Naive thymus-derived CD4-positive, alpha-beta T cell (primary cell): ENCODE data around the gene MYLK4. TPM values are rescaled to one million over a fixed set of nuclear protein-coding genes. Genes with fewer than 3 reads are reported as not detected.

Experiments used
- ATAC-seq: fragments of 150-1000 bp; cut with Tn5 transposase; 2 replicates; pipeline ENCODE4 v1.10.0; 2021; ENCODE audit warnings: mild to moderate bottlenecking, moderate library complexity
- CTCF ChIA-PET: fragments of 350-600 bp; sonication (Branson Sonifier 250); formaldehyde crosslinking; loops from one replicate; lab custom pipeline; 2021; ENCODE audit warnings: antibody characterized with exemption; lab: Charles Lee
- POLR2A ChIA-PET: fragments of 350-600 bp; sonication (Branson Sonifier 250); formaldehyde crosslinking; loops from one replicate; lab custom pipeline; 2021; ENCODE audit warnings: antibody characterized with exemption, inconsistent platforms; lab: Charles Lee
- DNase-seq, 9 donors: peaks; one replicate each; pipeline versions ENCODE4 v3.0.0 to v3.0.0-alpha.2; 2020 to 2022; ENCODE audit warnings: mixed read lengths in 1 of 9
- H3K27ac ChIP-seq: one replicate; pipeline ENCODE4 v1.7.0; 2013; ENCODE audit warnings: mild to moderate bottlenecking, low read depth, low read length, moderate library complexity
- H3K27me3 ChIP-seq, 2 donors: one replicate each; pipeline ENCODE4 v1.7.0; 2013; ENCODE audit warnings: low read length in 2 of 2, mild to moderate bottlenecking in 2 of 2, moderate library complexity in 2 of 2; ENCODE audit not compliant: control insufficient read depth in 2 of 2, insufficient read depth in 2 of 2
- H3K36me3 ChIP-seq, 3 experiments: 1 replicate in 2 of 3; 2 replicates in 1 of 3; pipeline ENCODE4 v1.7.0; 2013; ENCODE audit warnings: low read length in 3 of 3, mild to moderate bottlenecking in 3 of 3, moderate library complexity in 1 of 3; ENCODE audit not compliant: insufficient read depth in 3 of 3, control insufficient read depth in 2 of 3
- H3K4me1 ChIP-seq, 2 donors: one replicate each; pipeline ENCODE4 v1.7.0; 2013; ENCODE audit warnings: low read length in 2 of 2, mild to moderate bottlenecking in 2 of 2, moderate library complexity in 1 of 2; ENCODE audit not compliant: control insufficient read depth in 2 of 2, insufficient read depth in 2 of 2
- H3K4me3 ChIP-seq: 2 replicates; pipeline ENCODE4 v1.7.0; 2013; ENCODE audit warnings: mild to moderate bottlenecking, low read length
- H3K9me3 ChIP-seq, 3 experiments: 1 replicate in 2 of 3; 2 replicates in 1 of 3; pipeline ENCODE4 v1.7.0; 2013; ENCODE audit warnings: low read length in 3 of 3; ENCODE audit not compliant: control insufficient read depth in 2 of 3
- H3K27ac Mint-ChIP-seq, 9 donors: one replicate each; pipeline ENCODE4 v1.8.0; 2020 to 2022; ENCODE audit warnings: mixed read lengths in 9 of 9, mild to moderate bottlenecking in 8 of 9, moderate library complexity in 5 of 9, inconsistent platforms in 2 of 9
- H3K27me3 Mint-ChIP-seq, 5 donors: one replicate each; pipeline ENCODE4 v1.8.0; 2021 to 2022; ENCODE audit warnings: mixed read lengths in 5 of 5, mild to moderate bottlenecking in 1 of 5
- H3K36me3 Mint-ChIP-seq, 5 donors: one replicate each; pipeline ENCODE4 v1.8.0; 2020 to 2022; ENCODE audit warnings: mixed read lengths in 5 of 5, mild to moderate bottlenecking in 3 of 5, inconsistent platforms in 1 of 5
- H3K4me1 Mint-ChIP-seq, 7 donors: one replicate each; pipeline ENCODE4 v1.8.0; 2020 to 2022; ENCODE audit warnings: mixed read lengths in 7 of 7, mild to moderate bottlenecking in 3 of 7, inconsistent platforms in 1 of 7
- H3K4me3 Mint-ChIP-seq, 10 donors: one replicate each; pipeline ENCODE4 v1.8.0; 2020 to 2022; ENCODE audit warnings: mild to moderate bottlenecking in 10 of 10, mixed read lengths in 10 of 10, moderate library complexity in 6 of 10, inconsistent platforms in 2 of 10
- H3K9me3 Mint-ChIP-seq, 11 donors: one replicate each; pipeline ENCODE4 v1.8.0; 2020 to 2022; ENCODE audit warnings: mixed read lengths in 11 of 11, mild to moderate bottlenecking in 4 of 11, inconsistent platforms in 1 of 11, moderate library complexity in 1 of 11
- intact Hi-C, 2 donors: fragments of 100-400 bp; cut with micrococcal nuclease; formaldehyde crosslinking; loops; one replicate each; pipeline ENCODE4 v1.15.1; 2023
- polyA plus RNA-seq, 2 donors: library from polyadenylated mRNA; unstranded; fragments of 300-500 nt; fragmentation: Illumina TruSeq; gene quantifications; one replicate each; pipeline ENCODE4 v1.2.3, GENCODE V29; 2021
- total RNA-seq, 6 experiments: library from RNA in 5 of 6; stranded (reverse) in 5 of 6; gene quantifications; 1 replicate in 5 of 6; 2 replicates in 1 of 6; pipeline ENCODE4 v1.2.3 and lab custom pipeline; 2021 to 2026

The MYLK4 gene
- total and polyA plus RNA-seq, 7 experiments from 2014 or later: 0.23 to 1.6 (median 0.34) TPM; not detected in 1

- H3K27ac Mint-ChIP-seq: no peak overlapping the region
- peaks cover 0 to 2% (median 0%) of the 10 kb centered on the region in 11 donors for H3K9me3 Mint-ChIP-seq
- no peaks in the 10 kb centered on the region for H3K36me3 ChIP-seq
- no peaks in the 10 kb centered on the region for H3K9me3 ChIP-seq
- POLR2A ChIA-PET: no interaction called here
- H3K4me1 Mint-ChIP-seq: no peaks in the 10 kb centered on the region
- H3K27me3 Mint-ChIP-seq: peaks cover 16 to 36% (median 25%) of the 10 kb centered on the region in 5 donors
- DNase-seq (no peak), ATAC-seq (no peak)
- no peaks in the 10 kb centered on the region for H3K36me3 Mint-ChIP-seq
- no peak overlapping the region for H3K4me3 ChIP-seq
- intact Hi-C loops: no loop called here
- H3K27ac ChIP-seq: no peak overlapping the region
- H3K4me3 Mint-ChIP-seq: no peak overlapping the region
- CTCF ChIA-PET: interaction anchor here (1.2 kb wide), 1 partner anchor 15 kb away, joined by 4 read pairs; no protein-coding TSS in a partner anchor
- H3K27me3 ChIP-seq: no peaks in the 10 kb centered on the region
- H3K4me1 ChIP-seq: no peaks in the 10 kb centered on the region
Measured at GRCh38 chr6:2619651-2620050, 131.1 kb downstream of the MYLK4 start.

DNA sequence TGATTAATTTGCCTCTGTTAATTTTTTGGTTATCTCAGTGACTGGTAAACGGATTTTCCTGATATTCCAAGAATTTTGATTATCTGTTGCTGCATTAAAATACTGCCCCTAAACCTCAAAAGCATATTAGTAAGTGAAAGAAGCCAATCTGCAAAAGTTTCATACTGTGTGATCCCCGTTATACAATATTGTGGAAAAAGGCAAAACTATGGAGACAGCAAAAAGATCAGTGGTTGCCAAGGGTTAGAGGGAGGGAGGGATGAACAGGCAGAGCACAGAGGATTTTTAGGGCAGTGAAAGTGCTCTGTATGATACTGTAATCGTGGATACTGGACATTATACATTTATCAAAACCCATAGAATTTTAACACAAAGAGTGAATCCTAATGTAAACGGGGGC lies 133.0 kb downstream of the MYLK4 start:
- H3K9me3 Mint-ChIP-seq: peaks cover 0 to 6% (median 0%) of the 10 kb centered on the region in 11 donors
- H3K4me3 Mint-ChIP-seq: no peak overlapping the region
- POLR2A ChIA-PET: no interaction called here
- peaks cover 0 to 5% (median 0%) of the 10 kb centered on the region in 5 donors for H3K36me3 Mint-ChIP-seq
- H3K9me3 ChIP-seq: no peaks in the 10 kb centered on the region
- no peak overlapping the region for H3K27ac Mint-ChIP-seq
- no peaks in the 10 kb centered on the region for H3K4me1 Mint-ChIP-seq
- H3K27me3 ChIP-seq: no peaks in the 10 kb centered on the region
- H3K27ac ChIP-seq: no peak overlapping the region
- intact Hi-C loops: no loop called here
- CTCF ChIA-PET: no interaction called here
- H3K27me3 Mint-ChIP-seq: peaks cover 23 to 41% (median 32%) of the 10 kb centered on the region in 5 donors
- H3K4me3 ChIP-seq: no peak overlapping the region
- H3K4me1 ChIP-seq: no peaks in the 10 kb centered on the region
- H3K36me3 ChIP-seq: no peaks in the 10 kb centered on the region
- ATAC-seq: no peak
- no peak for DNase-seq

DNA sequence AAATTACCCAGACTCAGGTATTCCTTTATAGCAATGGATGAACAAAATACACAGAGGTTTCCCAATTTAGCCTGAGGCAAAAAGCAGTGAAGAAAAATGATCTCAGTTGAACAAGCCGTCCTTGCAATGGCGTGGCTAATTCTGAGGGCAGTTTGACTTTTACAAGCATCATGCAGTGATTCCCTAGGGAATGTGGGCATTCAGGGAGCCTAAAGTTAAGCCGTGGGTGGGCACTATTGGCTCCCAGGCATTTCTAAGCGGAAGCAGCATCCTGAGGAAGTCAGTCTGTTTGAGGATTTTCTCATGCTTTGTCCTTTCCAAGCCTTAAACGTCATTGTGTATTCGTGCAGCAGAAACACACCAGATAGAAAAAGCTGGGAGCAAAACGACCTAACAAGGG lies 133.9 kb downstream of the MYLK4 start:
- Histone ChIP-seq H3K4me3 (no peak overlapping the region), H3K4me1 (no peaks in the 10 kb centered on the region), H3K36me3 (no peaks in the 10 kb centered on the region), H3K27ac (no peak overlapping the region), H3K9me3 (no peaks in the 10 kb centered on the region), H3K27me3 (no peaks in the 10 kb centered on the region)
- intact Hi-C loops: no loop called here
- Mint-ChIP-seq H3K27ac (no peak overlapping the region), H3K9me3 (peaks cover 0 to 6% (median 0%) of the 10 kb centered on the region in 11 donors), H3K4me3 (no peak overlapping the region), H3K36me3 (peaks cover 0 to 5% (median 0%) of the 10 kb centered on the region in 5 donors), H3K4me1 (no peaks in the 10 kb centered on the region), H3K27me3 (peaks cover 25 to 41% (median 38%) of the 10 kb centered on the region in 5 donors)
- no peak for ATAC-seq
- DNase-seq: no peak
- CTCF ChIA-PET: no interaction called here
- POLR2A ChIA-PET: no interaction called here

DNA sequence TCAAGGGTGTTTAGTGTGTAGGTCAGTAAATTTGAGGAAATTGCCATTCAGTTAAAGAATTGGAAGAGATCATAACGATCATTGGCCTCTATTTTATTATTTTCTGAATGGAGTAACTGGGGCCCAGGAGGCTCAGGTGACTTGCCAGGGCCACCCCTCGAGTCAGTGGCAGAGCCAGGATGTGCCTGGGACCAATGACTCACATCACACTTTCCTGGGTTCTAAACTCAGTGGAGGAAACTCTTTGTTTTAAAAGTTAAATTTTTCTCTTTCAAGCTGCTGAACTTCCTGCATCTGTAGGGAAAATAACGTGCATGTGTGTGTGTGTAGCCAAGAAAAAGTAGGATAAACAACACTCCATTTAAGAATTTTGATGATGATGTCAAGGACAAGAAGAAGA lies 135.5 kb downstream of the MYLK4 start:
- DNase-seq (no peak), ATAC-seq (no peak)
- Histone ChIP-seq H3K36me3 (no peaks in the 10 kb centered on the region), H3K9me3 (no peaks in the 10 kb centered on the region), H3K4me1 (no peaks in the 10 kb centered on the region), H3K27ac (no peak overlapping the region), H3K27me3 (no peaks in the 10 kb centered on the region), H3K4me3 (no peak overlapping the region)
- Mint-ChIP-seq H3K9me3 (peaks cover 0 to 6% (median 0%) of the 10 kb centered on the region in 11 donors), H3K4me3 (no peak overlapping the region), H3K27ac (no peak overlapping the region), H3K4me1 (no peaks in the 10 kb centered on the region), H3K36me3 (peaks cover 0 to 5% (median 0%) of the 10 kb centered on the region in 5 donors), H3K27me3 (peaks cover 32 to 50% (median 41%) of the 10 kb centered on the region in 5 donors)
- intact Hi-C loops: no loop called here
- ChIA-PET CTCF (no interaction called here), POLR2A (no interaction called here)

DNA sequence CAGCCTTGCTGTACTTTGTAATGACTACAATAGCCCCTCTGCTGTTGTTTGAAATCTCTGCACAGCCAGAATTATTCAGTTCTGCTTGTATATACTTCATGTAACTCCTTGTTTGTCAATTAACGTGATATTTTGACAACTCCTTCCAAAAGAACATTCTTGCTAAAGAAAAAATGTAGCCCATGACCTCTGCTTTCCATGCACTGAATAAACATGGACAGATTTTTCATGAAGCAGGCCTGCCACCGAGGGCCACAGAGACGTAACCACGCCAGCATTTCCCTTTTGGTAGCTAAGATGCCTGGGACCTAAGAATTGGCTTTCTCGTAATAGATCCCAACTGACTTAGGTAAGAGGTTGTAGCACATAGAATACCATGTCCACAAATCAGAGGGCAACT lies 135.9 kb downstream of the MYLK4 start:
- Histone ChIP-seq H3K27ac (no peak overlapping the region), H3K36me3 (no peaks in the 10 kb centered on the region), H3K4me3 (no peak overlapping the region), H3K9me3 (no peaks in the 10 kb centered on the region), H3K4me1 (no peaks in the 10 kb centered on the region), H3K27me3 (no peaks in the 10 kb centered on the region)
- DNase-seq (no peak), ATAC-seq (no peak)
- H3K4me1 Mint-ChIP-seq: no peaks in the 10 kb centered on the region
- H3K4me3 Mint-ChIP-seq: no peak overlapping the region
- peaks cover 0 to 5% (median 0%) of the 10 kb centered on the region in 5 donors for H3K36me3 Mint-ChIP-seq
- H3K9me3 Mint-ChIP-seq: peaks cover 0 to 6% (median 0%) of the 10 kb centered on the region in 11 donors
- intact Hi-C loops: no loop called here
- CTCF ChIA-PET: no interaction called here
- POLR2A ChIA-PET: no interaction called here
- H3K27me3 Mint-ChIP-seq: peaks cover 32 to 53% (median 40%) of the 10 kb centered on the region in 5 donors
- H3K27ac Mint-ChIP-seq: no peak overlapping the region

GRCh38 chr6:2614155-2614554 lies 136.6 kb downstream of the MYLK4 start:
- H3K27ac Mint-ChIP-seq: no peak overlapping the region
- no peak overlapping the region for H3K27ac ChIP-seq
- H3K4me3 ChIP-seq: no peak overlapping the region
- no peaks in the 10 kb centered on the region for H3K27me3 ChIP-seq
- ChIA-PET POLR2A (no interaction called here), CTCF (no interaction called here)
- no peaks in the 10 kb centered on the region for H3K4me1 ChIP-seq
- H3K9me3 ChIP-seq: no peaks in the 10 kb centered on the region
- H3K9me3 Mint-ChIP-seq: peaks cover 0 to 6% (median 0%) of the 10 kb centered on the region in 11 donors
- H3K36me3 ChIP-seq: no peaks in the 10 kb centered on the region
- H3K4me3 Mint-ChIP-seq: no peak overlapping the region
- ATAC-seq (no peak), DNase-seq (no peak)
- intact Hi-C loops: no loop called here
- H3K27me3 Mint-ChIP-seq: peaks cover 31 to 50% (median 38%) of the 10 kb centered on the region in 5 donors
- H3K4me1 Mint-ChIP-seq: no peaks in the 10 kb centered on the region
- peaks cover 0 to 5% (median 0%) of the 10 kb centered on the region in 5 donors for H3K36me3 Mint-ChIP-seq
